HG02571 (cell line): ENCODE measurements around the gene ISY1.
"Not testable (repeated sequence)": the region's sequence is repeated elsewhere in the genome, so short reads cannot be mapped to it uniquely, and the experiment has no call there.

ENCODE experiments used
- ATAC-seq: cut with Tn5 transposase; IDR thresholded peaks from one replicate; pipeline ENCODE4 v1.9.1; 2021; ENCODE audit warnings: mild to moderate bottlenecking, moderate library complexity; ENCODE audit not compliant: unreplicated experiment

ISY1 gene

DNA sequence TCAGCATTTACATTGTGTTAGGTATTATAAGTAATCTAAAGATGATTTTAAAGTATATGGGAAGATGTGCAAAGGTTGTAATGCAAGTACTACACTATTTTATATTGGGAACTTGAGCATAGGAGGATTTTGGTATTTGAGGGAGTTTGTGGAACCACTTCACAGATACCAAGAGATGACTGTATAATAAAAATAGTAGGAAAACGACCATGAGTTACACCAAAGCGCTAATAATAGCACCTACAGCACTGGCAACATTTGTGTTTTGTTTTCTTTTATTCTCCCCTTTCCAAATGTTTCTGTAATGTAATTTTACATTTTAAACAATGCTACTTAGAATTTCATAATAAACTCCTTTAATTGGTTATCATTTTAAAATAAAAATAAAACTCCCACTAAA, 12.3 kb upstream of the ISY1 start:
- no peak for ATAC-seq

DNA sequence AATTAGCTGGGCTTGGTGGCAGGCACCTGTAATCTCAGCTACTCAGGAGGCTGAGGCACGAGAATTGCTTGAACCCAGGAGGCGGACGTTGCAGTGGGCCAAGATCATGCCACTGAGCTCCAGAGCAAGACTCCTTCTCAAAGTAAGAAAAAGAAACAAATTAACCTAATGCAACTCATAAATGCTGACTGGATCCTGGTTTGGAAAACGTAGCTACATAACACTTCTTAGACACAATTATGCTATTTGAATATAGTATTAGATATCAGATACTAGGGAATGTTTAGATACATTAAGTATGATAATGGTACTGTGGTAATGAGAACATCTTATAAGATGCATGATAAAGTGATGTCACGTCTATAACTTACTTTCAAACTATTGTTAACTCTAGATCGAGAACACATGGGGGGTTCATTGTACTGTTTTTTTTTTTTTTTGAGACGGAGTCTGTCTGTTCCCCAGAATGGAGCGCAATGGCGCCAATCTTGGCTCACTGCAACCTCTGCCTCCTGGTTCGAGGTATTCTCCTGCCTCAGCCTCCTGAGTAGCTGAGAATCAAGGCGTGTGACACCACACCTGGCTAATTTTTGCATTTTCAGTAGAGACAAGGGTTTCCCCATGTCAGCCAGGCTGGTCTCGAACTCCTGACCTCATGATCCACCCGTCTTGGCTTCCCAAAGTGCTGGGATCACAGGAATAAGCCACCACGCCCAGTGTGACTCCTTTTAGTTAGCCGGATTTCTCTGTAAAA, 5.9 kb upstream of the ISY1 start:
- ATAC-seq, result no peak

DNA sequence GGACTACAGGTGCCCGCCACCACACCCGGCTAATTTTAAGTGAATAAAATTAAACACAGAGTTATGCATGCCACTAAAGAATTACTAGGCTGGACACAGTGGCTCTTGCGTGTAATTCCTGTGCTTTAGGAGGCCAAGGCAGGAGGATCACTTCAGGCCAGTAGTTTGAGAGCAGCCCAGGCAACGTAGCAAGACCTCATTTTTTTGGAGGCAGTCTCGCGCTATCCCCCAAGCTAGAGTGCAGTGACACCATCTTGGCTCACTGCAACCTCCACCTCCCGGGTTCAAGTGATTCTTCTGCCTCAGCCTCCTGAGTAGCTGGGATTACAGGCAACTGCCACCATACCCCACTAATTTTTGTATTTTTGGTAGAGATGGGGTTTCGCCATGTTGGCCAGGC, 4.7 kb upstream of the ISY1 start:
- ATAC-seq, result not testable (repeated sequence)

DNA sequence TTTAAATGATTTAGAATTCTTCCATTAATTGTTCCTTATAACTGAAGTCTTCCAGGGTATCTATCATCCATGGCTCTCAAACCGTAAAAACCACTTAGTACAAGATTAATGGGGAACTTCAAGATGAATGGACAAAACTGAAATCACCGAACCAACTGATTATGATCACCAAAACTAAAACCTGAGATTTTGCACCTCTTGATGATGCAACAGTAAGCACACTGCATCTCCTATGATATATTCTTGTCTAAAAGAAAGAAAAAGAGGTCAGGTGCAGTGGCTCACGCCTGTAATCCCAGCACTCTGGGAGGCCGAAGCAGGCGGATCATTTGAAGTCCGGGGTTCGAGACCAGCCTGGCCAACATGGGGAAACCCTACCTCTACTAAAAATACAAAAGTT, 3.6 kb upstream of the ISY1 start:
- no peak for ATAC-seq

DNA sequence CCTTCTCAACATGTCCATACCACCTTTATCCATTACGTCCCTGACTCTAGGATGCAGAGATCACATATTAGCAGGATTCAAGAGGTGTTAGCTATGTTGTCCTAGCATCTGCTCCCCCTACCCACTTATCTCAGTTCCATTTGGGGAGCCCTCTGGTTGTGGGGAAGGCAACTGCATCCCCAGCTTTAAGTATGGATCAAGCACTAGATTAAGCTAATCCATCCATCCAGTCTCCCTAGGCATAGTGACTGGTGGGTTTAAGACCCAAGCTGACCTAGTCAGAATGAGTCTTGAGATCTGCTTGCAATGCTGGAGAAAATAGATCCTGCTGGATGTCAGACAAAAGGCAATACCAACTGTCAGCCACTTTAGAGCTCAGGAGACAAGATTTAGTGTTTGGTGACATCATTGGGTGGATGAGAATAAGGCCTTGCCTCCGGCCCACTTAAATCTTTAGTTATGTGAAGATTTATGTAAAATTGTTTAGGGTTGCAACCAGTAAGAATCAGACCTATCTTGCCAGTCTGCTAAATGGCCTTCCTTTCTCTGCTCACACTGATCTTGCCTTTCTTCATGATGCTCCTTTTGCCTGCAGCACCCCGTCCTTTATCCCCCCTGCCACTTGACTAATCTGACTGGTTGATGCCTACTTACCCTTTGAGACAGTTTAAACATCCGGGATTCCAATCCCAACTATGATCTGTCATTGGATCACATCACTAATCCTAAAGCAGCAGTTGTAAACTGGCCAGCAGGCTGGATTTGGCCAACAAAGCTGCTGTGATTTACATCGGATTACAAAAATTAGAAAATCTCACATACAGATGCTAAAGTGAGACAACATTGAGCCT, 2.1 kb upstream of the ISY1 start:
- no peak for ATAC-seq

DNA sequence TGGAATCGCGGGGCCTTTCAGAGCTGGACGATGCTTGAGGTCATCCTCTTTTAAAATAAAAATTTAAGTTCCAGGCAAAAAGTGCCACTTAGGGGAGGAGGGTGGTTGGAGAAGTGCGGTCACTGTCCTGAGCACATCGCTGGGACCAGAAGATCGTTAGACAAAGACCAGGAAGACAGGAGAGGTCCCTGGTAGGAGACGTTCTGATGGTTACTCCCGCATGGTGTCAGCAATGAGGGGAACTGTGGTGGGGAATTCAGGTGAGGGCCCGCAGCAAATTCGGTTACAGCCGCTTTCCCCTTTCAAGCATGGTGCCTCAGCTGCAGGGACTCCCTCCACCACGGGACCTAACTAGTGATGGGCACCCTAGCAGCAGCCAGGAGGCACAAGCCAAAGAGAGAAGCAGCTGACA, 1.0 kb upstream of the ISY1 start:
- ATAC-seq, result no peak

DNA sequence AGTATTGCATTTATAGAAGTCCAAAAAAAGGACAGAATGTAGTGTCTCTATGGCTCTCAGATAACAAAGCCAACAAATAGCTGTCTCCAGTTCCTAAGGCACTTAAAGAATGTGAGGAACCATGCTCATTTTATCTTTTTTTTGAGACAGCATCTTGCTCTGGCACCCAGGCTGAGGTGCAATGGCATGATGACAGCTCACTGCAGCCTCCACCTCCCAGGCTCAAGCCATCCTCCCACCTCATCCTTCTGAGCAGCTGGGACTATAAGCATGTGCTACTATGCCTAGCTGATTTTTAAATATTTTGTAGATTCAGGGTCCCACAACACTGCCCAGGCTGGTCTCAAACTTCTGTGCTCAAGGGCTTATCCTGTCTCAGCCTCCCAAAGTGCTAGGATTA, 16.1 kb downstream of the ISY1 start:
- no peak for ATAC-seq

DNA sequence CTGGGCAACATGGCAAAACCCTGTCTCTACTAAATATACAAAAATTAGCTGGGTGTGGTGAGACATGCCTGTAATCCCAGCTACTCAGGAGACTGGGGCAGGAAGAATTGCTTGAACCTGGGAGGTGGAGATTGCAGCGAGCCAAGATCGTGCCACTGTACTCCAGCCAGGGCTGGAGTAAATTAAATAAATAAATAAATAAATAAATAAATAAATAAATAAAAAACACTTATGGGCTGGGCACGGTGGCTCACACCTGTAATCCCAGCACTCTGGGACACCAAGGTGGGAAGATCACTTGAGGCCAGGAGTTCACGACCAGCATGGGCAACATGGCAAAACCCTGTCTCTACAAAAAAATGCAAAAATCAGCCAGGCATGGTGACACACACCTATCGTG, 19.9 kb downstream of the ISY1 start:
- ATAC-seq, result not testable (repeated sequence)

DNA sequence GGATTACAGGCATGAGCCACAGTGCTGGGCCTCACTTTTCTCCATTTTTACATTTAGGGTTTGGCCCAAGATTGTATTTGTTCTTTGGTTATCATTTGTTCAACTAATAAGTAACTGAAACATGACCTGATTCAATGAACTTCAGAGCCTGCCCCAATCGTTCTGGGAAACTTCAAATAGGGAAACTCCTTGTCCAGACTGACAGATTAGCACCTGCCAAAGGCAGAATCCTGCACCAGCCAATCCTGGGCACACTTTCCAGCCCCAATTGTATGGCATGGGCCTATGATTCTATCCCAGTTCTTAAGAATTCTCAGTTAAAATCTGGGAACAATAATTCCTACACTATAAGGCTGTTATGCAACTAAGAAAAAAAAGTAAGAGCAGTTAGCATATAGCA, 21.0 kb downstream of the ISY1 start:
- no peak for ATAC-seq

DNA sequence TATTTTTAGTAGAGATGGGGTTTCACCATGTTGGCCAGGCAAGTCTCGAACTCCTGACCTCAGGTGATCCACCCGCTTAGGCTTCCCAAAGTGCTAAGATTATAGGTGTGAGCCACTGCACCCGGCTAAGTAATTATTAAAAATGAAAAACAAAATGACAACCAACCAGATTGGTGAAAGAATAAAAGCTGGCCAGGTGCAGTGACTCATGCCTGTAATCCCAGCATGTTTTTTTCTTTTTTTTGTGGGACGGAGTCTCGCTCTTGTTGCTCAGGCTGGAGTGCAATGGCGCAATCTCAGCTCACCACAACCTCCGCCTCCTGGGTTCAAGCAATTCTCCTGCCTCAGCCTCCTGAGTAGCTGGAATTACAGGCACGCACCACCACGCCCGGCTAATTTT, 24.6 kb downstream of the ISY1 start:
- ATAC-seq, result not testable (repeated sequence)

DNA sequence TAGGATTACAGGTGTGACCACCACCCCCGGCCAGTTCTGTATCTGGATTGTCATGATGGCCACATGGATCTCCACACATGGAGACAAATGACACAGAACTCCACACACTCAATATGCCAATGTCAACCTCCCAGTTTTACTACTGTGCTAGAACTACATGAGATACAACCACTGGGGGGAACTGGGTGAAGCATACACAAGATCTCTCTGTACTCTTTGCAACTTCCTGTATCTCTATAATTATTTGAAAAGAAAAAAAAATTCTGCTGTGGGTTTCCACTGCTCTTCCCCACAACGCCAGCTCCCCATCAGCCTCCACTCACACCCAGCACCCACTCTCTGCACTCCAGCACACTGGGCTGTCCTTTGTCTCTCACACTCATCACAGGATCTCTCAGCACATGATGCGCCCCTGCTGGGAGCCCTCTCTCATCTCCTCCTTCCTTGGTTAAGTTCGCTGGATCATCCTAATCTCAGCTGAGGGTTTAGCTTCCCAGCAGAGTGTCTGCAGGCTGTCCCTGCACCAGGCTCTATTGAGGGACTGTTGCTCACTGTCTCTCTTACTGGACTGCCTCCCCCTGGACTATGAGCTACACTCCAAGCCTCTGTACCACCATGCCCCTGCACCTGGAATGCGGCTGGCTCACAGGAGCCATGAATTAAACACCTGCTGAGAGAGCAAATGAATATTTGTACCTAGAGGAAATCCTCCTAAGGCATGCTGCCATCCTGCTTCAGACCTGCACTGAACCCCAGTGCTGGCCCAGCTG, 28.6 kb downstream of the ISY1 start:
- no peak for ATAC-seq

DNA sequence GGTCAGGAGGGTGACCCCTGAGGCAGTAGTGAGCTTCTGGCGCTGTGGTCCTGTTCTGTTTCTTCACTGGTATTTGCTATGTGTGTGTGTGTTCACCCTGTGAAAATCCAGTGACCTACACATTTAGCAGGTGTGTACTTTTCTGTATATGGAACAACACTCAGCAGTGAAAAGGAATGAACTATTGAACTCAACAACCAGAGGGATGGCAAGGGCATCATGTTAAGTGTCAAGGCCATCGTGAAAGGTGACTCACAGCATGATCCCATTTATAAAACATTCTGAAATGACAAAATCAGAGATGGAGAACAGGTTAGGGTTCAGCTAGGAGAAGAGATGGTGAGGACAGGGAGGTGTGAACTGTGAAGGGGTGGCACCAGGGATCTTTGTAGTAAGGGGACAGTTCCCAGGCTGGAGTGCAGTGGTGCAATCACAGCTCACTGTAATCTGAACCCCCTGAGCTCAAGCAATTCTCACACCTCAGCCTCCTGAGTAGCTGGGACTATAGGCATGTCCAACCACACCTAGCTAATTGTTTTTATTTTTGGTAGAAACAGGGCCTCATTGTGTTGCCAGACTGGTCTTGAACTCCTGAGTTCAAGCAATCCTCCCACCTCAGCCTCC, 29.3 kb downstream of the ISY1 start:
- no peak for ATAC-seq

DNA sequence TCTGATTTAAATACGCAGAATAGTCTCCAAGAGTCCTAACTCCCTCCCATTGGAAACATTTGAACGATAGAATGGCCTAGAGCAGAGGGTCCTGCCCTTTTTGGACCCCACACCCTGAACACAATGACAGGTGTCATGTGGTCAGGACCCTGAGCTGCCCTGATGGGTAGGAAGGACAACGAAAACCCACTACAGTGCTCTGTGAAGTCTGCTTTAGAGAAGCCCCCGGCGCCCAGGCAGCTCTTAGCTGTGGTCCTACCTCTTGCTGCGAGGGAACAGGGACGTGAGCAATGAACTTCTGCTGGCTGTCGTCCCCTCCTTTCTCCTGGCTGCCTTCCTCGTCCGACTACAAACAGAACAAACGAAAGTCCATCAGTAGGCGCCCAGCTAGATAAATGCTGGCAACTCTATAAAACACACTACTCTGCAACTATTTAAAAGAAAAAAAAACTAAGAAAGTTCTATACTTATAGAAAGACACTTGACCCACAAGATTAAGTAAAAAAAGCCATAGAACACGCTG, 30.5 kb downstream of the ISY1 start:
- no peak for ATAC-seq

DNA sequence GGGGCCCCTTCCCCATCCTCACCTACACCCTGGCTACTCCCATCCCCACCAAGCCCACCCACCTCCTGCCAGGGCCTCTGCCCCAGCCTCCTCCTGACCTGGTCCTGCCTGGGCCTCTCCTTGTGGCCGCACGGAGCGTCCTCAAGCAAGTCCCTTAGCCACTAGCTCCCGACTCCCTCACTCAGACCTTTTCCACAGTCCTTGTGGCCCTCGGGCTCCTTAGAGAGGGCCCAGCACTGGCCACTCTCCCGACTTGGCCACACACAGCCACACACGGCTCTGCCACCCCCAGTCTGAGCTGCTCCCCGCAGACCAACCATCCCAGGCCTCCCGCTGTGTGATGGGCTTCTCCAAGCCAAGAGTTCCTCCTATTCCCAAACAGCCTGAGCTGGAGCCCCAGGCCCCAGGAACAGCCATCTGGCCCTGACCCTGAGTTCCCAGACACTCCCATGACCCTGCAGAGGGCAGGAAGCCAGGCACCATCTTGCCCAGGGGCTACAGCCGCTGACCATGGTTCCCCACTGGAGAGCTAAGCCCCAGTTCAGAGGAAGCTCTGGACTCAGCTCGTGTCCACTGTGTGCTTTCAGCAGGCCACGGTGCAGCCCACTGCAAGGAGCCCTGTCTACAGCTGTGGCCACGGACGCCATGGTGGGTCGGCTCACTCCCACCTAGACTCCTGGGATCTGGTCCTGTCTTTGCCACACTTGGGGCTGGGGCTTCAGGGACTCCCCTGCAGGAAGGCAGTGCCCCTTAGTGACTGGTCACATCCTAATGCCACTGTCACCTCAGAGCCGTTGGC, 32.3 kb downstream of the ISY1 start:
- no peak for ATAC-seq

DNA sequence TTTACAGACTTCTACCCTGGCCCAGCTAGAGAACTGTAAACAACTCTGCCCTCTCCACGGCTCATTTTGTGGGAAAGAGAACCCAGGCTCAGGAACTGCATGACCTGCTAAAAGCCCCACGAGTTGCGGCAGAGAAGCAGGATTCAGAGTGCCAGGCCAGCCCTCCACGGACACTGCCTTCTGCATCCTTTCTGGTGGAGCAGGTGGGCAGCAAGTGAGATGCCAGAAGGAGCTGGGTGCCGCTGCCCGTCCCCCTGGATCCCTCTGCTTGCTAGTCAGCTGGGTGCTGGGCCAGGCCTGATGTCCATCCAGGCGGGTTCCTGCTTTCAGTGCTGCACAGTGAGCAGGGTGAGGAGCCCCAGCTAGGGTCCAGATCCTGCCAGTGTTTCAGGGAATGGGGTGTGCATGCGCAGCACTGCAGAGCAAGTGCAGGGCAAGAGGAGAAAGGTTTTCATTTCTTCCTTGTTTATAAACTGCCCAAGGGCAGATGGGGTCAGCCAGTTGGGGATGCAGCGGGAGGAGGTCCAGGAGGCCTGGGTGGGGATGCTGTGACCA, 34.1 kb downstream of the ISY1 start:
- no peak for ATAC-seq

DNA sequence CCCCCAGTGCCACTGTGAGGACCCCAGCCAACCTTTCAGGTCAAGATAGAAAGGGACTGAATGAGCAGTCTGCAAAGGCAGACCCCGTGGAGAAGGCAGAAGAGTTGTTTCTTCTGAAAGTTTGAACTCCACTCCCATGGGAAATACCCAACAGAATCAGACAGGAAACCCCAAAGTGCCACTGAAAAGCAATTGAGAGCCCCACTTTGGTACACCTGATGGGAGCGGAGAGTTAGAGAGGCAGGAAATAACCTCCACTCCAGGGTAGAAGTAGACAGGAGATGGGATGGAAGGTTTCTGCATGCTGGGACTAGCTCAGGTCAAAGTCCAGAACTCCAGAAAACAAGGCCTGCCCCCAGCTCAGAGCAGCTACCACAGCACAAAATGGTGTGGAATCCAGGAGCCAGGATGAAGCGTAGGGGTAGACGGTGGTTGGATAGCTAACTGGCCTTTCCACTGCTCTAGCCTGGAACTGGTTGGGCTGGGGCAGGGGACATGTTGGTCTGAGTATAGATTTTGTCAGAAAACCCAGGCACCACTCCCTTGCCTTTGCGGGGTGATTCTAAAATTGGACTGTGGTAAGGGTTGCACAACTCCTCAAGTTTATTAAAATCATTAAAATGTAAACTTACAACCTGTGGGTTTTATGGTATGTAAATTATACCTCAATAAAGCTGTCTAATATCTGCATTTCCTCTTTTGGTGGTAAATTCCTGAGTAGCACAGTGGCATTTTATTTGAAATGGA, 37.4 kb downstream of the ISY1 start:
- ATAC-seq, result no peak

DNA sequence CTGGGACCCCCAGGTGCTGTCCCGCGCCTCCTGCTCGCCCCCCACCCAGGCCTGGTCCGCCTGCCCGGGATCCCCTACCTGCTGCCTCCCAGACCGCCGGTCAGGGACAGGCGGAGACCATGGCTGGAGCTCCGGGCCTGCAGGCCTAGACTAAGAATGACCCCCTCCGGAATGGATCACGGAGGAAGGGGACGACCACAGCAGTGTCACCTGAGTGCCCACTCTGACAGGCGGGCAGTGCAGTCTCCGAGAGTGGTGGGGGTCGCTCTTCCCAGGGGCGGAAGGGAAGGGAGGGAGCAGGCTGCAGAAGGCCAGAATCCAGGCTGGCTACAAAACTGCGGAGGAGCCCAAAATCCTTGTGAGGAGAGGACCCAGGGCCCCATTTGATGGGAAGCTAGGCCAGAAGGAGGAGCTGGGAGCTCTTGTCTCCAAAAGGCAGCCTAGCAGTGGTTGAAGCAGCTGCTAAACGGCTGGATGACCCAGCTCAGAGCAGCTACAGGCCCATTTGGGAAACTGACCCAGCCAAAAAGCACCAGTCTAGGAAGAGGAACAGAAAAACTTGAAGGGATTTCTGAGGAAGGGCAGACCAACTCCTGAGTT, 38.4 kb downstream of the ISY1 start:
- no peak for ATAC-seq

DNA sequence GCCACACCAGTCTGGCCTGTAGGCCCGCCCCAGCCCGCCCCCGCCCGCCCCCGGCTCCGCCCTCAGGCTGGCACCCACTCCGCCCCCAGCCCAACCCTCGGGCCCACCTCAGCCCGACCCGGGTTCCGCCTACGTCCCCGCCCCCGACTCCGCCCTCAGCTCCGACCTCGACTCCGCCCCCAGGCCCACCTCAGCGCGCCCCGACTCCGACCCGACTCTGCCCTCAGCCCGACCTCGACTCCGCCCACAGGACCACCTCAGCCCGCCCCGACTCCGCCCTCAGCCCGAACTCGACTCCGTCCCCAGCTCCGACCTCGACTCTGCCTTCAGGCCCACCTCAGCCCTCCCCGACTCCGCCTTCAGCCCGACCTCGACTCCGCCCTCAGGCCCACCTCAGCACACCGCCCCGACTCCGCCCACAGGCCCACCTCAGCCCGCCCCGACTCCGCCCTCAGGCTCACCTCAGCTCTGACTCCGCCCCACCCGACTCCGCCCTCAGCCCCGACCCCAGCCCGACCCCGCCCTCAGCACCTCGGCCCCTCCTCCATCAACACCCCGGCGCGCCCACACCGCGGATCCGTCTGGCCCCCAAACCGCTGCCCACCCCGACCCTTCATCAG, 39.0 kb downstream of the ISY1 start, which contains the start of gene RAB43:
Gene RAB43 (minus strand): TSS at position 13 of the 620 bp plus-strand sequence. CDS start 315 bp downstream, outside the sequence.
- ATAC-seq, result peak; percentile 46
